ENCODE results near the gene UVRAG.
A peak's percentile ranks its signal among the peaks of the same experiment; 100 is the strongest.

DNA sequence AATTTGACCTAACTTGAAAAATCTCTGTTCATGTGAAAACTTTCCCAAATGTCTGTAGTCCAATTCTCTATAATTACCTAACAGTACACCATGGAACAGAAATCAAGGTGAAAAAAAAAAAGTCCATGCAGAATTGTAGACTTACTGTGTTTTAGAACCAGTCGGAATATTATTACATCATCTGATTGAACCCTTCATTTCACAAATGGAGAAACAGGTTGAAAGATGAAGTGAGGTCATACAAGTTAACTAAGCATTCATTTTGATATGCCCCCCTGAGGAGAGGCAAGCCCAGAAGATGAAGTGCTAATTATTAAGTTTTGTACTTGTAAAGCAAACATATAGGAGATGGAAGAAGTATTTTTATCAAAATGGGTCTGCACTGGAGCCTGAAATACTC is 211.9 kb downstream of the UVRAG start:
- TF ChIP-seq, protein P1, sequence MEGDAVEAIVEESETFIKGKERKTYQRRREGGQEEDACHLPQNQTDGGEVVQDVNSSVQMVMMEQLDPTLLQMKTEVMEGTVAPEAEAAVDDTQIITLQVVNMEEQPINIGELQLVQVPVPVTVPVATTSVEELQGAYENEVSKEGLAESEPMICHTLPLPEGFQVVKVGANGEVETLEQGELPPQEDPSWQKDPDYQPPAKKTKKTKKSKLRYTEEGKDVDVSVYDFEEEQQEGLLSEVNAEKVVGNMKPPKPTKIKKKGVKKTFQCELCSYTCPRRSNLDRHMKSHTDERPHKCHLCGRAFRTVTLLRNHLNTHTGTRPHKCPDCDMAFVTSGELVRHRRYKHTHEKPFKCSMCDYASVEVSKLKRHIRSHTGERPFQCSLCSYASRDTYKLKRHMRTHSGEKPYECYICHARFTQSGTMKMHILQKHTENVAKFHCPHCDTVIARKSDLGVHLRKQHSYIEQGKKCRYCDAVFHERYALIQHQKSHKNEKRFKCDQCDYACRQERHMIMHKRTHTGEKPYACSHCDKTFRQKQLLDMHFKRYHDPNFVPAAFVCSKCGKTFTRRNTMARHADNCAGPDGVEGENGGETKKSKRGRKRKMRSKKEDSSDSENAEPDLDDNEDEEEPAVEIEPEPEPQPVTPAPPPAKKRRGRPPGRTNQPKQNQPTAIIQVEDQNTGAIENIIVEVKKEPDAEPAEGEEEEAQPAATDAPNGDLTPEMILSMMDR (tag by site-specific recombination; IDR thresholded peaks at IDR 0.05): no peak
- TF ChIP-seq BCL11B (tag by site-specific recombination; IDR thresholded peaks at IDR 0.05; ENCODE audit: low read depth) (no peak), GLI4 (tag by site-specific recombination; IDR thresholded peaks at IDR 0.05) (no peak), SALL2 (tag by site-specific recombination; IDR thresholded peaks at IDR 0.05; ENCODE audit: borderline replicate concordance) (no peak), ZNF138 (tag by site-specific recombination; IDR thresholded peaks at IDR 0.05; ENCODE audit: borderline replicate concordance) (no peak), ZNF785 (tag by site-specific recombination; IDR thresholded peaks at IDR 0.05) (no peak), ZNF777 (tag by site-specific recombination; IDR thresholded peaks at IDR 0.05; ENCODE audit: borderline replicate concordance) (no peak), ZNF423 (tag by site-specific recombination; IDR thresholded peaks at IDR 0.05) (no peak), ZBTB1 (tag by site-specific recombination; IDR thresholded peaks at IDR 0.05) (no peak), ZNF23 (tag by site-specific recombination; IDR thresholded peaks at IDR 0.05; ENCODE audit: borderline replicate concordance) (no peak)
- TF ChIP-seq, protein P2, sequence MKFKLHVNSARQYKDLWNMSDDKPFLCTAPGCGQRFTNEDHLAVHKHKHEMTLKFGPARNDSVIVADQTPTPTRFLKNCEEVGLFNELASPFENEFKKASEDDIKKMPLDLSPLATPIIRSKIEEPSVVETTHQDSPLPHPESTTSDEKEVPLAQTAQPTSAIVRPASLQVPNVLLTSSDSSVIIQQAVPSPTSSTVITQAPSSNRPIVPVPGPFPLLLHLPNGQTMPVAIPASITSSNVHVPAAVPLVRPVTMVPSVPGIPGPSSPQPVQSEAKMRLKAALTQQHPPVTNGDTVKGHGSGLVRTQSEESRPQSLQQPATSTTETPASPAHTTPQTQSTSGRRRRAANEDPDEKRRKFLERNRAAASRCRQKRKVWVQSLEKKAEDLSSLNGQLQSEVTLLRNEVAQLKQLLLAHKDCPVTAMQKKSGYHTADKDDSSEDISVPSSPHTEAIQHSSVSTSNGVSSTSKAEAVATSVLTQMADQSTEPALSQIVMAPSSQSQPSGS (tag by site-specific recombination; IDR thresholded peaks at IDR 0.05; ENCODE audit: low read depth): peak; percentile 50; the same call in 1 of the 2 replicates
- TF ChIP-seq, protein P3, sequence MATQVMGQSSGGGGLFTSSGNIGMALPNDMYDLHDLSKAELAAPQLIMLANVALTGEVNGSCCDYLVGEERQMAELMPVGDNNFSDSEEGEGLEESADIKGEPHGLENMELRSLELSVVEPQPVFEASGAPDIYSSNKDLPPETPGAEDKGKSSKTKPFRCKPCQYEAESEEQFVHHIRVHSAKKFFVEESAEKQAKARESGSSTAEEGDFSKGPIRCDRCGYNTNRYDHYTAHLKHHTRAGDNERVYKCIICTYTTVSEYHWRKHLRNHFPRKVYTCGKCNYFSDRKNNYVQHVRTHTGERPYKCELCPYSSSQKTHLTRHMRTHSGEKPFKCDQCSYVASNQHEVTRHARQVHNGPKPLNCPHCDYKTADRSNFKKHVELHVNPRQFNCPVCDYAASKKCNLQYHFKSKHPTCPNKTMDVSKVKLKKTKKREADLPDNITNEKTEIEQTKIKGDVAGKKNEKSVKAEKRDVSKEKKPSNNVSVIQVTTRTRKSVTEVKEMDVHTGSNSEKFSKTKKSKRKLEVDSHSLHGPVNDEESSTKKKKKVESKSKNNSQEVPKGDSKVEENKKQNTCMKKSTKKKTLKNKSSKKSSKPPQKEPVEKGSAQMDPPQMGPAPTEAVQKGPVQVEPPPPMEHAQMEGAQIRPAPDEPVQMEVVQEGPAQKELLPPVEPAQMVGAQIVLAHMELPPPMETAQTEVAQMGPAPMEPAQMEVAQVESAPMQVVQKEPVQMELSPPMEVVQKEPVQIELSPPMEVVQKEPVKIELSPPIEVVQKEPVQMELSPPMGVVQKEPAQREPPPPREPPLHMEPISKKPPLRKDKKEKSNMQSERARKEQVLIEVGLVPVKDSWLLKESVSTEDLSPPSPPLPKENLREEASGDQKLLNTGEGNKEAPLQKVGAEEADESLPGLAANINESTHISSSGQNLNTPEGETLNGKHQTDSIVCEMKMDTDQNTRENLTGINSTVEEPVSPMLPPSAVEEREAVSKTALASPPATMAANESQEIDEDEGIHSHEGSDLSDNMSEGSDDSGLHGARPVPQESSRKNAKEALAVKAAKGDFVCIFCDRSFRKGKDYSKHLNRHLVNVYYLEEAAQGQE (tag by site-specific recombination; IDR thresholded peaks at IDR 0.05): no peak

All from HEK293 (cell line).